NOMO-1 (cell line): ENCODE results near the gene STK31.
A peak's percentile ranks its signal among the peaks of the same experiment; 100 is the strongest.
"Not testable (repeated sequence)": the region's sequence is repeated elsewhere in the genome, so short reads cannot be mapped to it uniquely, and the experiment has no call there.

ENCODE experiments used
- DNase-seq, 2 experiments: peaks; one replicate each; lab custom pipeline; 2025; ENCODE audit not compliant: unreplicated experiment in 2 of 2; lab: John Stamatoyannopoulos, UW

STK31 gene

DNA sequence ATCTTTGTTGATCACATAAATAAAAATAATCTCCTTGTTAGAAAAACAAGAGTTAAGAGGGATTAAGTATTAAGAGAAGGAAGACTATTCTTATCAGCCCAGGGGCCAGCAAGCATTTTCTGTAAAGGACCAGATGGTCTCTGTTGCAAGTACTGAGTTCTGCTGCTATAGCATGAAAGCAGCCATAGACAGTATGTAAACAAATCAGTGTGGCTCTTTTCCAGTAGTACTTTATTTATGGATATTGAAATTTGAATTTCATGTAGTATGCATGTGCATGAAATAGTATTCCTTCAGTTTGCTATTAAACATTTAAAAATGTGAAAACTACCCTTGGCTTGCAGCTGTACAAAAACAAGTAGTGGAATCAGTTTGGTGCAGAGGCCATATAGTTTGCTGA is 81.7 kb downstream of the STK31 start:
- DNase-seq = no peak

DNA sequence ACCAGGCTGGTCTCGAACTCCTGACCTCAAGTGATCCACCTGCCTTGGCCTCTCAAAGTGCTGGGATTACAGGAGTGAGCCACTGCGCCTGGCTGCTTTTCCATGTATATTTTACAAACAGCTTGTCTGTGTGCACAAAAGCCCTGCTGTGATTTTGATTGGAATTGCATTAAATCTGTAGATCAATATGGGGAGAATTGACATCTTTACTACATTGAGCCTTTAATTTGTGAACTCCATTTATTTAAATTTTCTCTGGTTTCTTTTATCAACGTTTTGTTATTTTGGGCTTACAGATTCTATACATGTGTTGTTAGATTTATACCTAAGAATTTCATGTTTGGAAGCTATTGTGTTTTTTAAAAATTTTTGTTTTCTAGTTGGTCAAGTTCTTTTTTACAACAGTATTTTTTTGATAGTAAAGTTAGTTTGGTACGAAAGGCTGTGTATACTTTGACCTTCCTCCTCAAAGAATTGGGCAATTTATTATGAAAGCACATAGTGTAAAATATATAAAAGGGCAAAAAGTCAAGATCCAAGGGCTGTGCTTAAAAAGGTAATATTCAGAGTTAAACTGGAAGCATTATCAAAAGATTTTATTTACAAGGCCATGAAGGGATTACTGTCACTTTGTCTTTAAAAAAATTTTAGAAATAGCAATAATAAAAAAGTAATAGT is 92.8 kb downstream of the STK31 start:
- no peak for DNase-seq

DNA sequence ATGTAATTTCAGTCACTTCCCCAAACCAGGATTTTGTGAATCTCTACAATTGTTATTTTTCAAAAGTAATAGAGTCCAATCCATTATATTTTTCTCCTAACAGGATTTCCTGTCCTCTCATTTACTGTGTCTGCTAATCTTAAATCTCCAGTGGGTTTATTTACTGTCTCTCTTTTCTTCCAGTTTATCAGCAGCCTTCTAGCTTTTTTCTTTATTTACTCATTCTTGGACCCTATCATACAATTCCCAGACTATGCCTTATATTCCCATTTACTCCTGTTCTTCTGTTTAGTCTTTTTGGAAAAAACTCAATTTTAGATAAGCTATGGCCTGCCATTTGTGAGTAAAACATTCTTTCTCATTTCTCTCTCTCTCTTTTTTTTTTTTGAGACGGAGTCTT is 94.7 kb downstream of the STK31 start:
- DNase-seq = no peak

DNA sequence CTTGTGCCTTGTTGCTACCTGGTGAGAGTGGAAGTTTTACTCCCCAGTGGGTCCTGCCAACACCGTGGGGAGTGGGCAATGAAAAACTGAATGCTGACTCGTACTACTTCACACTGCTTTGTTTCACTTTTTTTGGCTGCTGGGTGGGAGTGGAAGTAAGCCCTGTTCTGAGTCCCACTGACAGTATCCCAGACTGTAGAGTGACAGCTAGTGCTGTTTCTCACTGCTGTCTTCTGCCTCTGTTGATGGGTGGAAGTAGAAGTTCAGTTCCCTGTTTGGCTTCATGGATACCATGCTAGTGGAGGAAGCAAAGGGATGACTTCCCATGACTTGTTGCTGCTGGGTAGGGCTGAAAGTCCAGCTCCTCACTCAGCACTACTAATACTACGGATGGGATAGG is 98.4 kb downstream of the STK31 start:
- DNase-seq = no peak

DNA sequence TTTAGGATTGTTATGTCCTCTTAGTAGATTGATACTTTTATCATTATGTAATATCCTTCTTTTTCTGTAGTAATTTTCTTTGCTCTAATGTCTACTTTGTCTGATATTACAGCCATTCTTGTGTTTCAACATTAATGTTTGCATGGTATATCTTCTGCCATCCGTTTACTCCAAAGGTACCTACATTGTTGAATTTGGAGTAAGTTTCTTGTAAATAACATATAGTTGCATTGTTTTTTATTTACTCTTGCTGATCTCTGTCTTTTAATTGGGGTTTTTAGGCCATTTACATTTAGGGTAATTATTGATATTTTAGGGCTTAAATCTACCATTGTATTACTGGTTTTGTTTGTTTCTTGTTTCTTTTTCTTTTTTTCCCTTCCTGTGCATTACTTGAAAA is 100.1 kb downstream of the STK31 start:
- no peak for DNase-seq

DNA sequence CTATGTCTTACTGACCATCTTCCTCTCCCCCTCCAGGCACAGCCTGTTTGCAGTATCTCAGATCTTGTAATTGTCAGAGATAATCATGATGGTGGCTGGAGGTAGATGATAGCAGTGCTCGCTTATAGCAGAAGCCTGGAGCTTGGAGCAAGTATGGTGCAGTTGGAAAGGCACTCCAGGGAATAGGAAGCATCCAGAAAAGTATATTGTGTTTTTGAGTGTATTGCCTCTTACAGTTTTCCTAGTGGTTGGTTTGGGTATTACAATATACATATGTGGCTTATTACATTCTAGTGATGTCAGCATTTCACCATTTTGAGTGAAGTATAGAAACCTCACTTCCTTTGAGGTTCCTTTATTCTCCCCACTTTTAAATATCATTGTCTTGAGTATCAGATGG is 101.5 kb downstream of the STK31 start:
- DNase-seq = no peak

DNA sequence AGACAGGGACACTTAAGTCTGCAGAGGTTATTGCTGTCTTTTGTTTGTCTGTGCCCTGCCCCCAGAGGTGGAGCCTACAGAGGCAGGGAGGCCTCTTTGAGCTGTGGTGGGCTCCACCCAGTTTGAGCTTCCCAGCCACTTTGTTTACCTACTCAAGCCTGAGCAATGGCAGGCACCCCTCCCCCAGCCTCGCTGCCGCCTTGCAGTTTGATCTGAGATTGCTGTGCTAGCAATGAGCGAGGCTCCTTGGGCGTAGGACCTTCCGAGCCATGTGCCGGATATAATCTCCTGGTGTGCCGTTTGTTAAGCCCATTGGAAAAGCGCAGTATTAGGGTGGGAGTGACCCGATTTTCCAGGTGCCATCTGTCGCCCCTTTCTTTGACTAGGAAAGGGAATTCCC is 118.1 kb downstream of the STK31 start:
- not testable (repeated sequence) for DNase-seq

DNA sequence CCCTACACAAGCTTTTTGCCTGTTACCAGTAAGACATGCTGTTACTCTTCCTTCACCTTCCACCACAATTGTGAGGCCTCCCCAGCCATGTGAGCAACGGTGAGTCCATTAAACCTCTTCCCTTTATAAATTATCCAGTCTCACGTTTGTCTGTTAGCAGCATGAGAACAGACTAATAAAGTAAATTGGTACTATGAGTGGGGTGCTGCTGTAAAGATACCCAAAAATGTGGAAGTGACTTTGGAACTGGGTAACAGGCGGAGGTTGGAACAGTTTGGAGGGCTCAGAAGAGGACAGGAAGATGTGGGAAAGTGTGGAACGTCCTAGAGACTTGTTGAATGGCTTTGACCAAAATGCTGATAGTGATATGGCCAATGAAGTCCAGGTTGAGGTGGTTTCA is 122.7 kb downstream of the STK31 start:
- not testable (repeated sequence) for DNase-seq

DNA sequence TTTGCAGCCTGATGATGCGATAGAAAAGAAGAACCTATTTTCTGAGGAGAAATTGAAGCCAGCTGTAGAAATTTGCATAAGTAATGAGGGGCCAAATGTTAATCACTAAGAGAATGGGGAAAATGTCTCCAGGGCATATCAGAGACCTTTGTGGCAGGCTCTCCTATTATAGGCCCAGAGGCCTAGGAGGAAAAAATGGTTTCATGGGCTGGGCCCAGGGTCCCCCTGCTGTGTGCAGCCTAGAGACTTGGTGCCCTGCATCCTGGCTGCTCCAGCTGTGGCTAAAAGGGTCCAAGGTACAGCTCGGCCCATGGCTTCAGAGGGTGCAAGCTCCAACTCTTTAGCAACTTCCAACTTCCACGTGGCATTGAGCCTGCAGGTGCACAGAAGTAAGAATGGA is 123.4 kb downstream of the STK31 start:
- DNase-seq = no peak

DNA sequence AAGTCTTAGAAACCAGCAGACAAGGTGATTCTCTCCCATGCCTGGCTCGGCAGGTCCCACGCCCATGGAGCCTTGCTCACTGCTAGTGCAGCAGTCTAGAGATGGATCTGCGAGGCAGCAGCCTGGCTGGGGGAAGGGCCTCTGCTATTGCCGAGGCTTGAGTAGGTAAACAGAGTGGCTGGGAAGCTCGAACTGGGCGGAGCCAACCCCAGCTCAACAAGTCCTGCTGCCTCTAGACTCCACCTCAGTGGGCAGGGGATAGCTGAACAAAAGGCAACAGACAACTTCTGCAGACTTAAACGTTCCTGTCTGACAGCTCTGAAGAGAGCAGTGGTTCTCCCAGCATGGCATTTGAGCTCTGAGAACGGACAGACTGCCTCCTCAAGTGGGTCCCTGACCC is 134.8 kb downstream of the STK31 start:
- DNase-seq = not testable (repeated sequence)

DNA sequence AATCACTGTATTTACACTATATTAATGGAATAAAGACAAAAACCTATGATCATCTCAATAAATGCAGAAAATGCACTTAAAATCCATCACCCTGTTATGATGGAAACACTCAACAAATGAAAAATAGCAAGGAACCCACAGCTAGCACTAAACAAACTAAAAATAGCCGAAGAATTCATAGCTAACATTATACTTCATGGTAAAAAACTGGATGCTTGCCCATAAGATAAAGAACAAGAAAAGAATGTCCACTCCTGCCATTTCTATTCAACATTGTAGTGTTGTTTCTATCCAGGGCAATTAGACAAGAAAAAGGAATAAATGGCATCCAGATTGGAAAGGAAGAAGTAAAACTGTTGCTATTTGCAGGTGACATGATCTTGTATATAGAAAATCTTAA is 142.1 kb downstream of the STK31 start:
- no peak for DNase-seq

DNA sequence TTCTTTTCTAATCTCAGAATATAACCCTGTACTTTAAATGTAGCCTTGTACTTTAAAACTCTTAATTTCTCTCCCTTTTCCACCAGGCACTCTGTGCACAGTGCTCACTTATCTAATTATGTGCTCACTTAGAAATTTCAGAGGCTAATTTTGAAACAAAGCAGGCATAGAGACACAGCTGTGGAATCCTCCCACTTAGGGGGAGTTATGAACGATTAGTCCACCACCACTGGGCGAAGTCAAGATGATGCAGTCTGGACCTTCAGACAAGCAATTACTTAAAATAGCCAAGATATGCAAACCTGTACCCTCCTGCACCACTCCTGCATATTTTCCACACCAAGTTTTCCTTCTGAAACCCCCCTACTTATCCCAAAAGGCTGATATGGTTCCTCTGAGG is 143.0 kb downstream of the STK31 start:
- no peak for DNase-seq

DNA sequence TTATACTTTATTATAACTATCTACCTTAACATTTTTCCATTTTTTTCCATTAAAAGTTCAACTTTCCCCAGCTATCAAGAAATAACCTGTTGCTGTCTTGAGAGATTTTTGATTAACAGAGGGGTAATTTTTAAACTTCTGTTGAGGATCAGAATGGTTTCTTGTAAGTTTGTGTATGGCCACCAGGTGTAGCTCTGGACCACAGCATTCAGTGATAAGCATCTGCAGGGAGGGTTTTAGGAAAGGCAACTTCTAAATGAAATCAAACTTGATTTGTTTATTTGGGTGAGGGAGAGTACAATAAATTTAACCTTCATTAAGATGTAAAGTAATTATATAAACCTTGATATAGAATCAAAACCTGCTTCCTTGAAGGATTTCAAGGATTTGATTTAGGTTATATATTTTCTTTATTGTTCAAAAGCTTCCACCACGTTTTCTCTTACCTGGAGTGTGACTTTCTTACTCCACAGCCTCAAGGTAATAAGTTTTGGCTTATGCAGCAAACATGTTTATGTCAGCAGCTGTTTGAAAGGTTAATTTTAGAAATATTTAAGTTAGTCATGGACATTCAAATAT is 153.3 kb downstream of the STK31 start:
- peak in 1 of 2 experiments; percentile 16 for DNase-seq

DNA sequence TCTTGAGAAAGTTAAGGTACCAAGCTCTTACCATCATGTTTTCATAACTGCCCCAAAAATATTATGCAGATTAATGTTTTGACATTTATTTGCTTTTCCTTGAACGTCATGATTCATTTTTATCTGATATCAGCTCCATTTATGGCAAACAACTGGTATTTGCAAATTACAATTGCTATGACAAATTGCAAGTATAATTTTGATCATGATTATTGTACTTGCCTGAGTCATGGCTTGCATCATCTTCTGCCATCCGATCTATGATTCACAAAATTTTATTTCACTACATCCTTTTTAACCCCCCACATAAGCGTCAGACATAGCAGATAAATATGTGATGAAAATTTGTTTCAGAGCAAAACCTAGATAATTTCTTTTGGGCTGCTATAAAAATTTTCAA is 155.0 kb downstream of the STK31 start:
- no peak for DNase-seq

DNA sequence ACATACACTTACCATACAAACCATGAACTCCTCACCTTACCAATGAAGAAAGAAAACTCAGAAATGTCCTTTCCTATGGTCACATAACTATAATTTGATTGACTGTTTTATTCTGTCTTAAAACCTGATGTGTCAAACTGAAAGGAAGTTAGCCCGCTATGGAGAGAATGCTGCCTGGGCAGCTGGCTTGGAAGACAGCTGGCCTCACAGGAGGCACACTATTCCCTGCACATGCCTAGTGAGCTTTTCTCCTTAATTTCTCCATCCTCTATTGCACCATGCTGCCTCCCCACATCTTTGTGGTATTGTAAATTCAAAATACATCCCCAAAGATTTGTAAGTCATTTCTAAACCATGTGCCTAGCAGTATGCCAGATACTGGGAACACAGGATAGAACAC is 163.3 kb downstream of the STK31 start:
- no peak for DNase-seq

DNA sequence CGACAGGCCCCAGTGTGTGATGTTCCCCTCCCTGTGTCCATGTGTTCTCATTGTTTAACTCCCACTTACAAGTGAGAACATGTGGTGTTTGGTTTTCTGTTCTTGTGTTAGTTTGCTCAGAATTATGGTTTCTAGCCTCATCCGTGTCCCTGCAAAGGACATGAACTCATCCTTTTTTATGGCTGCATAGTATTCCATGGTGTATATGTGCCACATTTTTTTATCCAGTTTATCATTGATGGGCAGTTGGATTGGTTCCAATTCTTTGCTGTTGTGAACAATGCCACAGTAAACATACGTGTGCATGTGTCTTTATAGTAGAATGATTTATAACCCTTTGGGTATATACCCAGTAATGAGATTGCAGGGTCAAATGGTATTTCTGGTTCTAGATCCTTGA is 166.5 kb downstream of the STK31 start:
- not testable (repeated sequence) for DNase-seq
